IPS DF 19.7 (cell line): ENCODE results near the gene CCDC85C.

Experiments
- DNase-seq: peaks from one replicate; pipeline ENCODE4 v3.0.0-alpha.2; 2013; ENCODE audit warnings: low read depth, low spot score

Gene CCDC85C

GRCh38 chr14:99559286-99559990, 44.6 kb downstream of the CCDC85C start:
- no peak for DNase-seq

- DNase-seq, result no peak
These were observed 47.7 kb downstream of the CCDC85C start for GRCh38 chr14:99556134-99556791.

GRCh38 chr14:99554757-99555531, 49.1 kb downstream of the CCDC85C start:
- no peak for DNase-seq

- no peak for DNase-seq
These were observed 49.8 kb downstream of the CCDC85C start for GRCh38 chr14:99554184-99554583.

- no peak for DNase-seq
These were observed 51.3 kb downstream of the CCDC85C start for GRCh38 chr14:99552572-99553216.

GRCh38 chr14:99552021-99552553, 51.9 kb downstream of the CCDC85C start:
- no peak for DNase-seq

- no peak for DNase-seq
These were observed 52.7 kb downstream of the CCDC85C start for GRCh38 chr14:99551034-99551922.

- no peak for DNase-seq
These were observed 53.5 kb downstream of the CCDC85C start for GRCh38 chr14:99550387-99550992.

GRCh38 chr14:99549684-99550083, 54.3 kb downstream of the CCDC85C start:
- no peak for DNase-seq

GRCh38 chr14:99548871-99549515, 55.0 kb downstream of the CCDC85C start:
- no peak for DNase-seq

- DNase-seq, result no peak
These were observed 55.8 kb downstream of the CCDC85C start for GRCh38 chr14:99548255-99548654.

- DNase-seq, result no peak
These were observed 57.6 kb downstream of the CCDC85C start for GRCh38 chr14:99546234-99546879.

- no peak for DNase-seq
These were observed 58.4 kb downstream of the CCDC85C start for GRCh38 chr14:99545586-99545985.

GRCh38 chr14:99544991-99545390, 59.0 kb downstream of the CCDC85C start:
- no peak for DNase-seq

- no peak for DNase-seq
These were observed 60.0 kb downstream of the CCDC85C start for GRCh38 chr14:99543985-99544384.

GRCh38 chr14:99543370-99543769, 60.6 kb downstream of the CCDC85C start:
- DNase-seq, result no peak

- no peak for DNase-seq
These were observed 61.4 kb downstream of the CCDC85C start for GRCh38 chr14:99542566-99542965.

GRCh38 chr14:99541677-99542470, 62.1 kb downstream of the CCDC85C start:
- no peak for DNase-seq

GRCh38 chr14:99541211-99541610, 62.8 kb downstream of the CCDC85C start:
- DNase-seq, result no peak
